ENCODE measurements around the gene CACFD1.

CACFD1 gene

DNA sequence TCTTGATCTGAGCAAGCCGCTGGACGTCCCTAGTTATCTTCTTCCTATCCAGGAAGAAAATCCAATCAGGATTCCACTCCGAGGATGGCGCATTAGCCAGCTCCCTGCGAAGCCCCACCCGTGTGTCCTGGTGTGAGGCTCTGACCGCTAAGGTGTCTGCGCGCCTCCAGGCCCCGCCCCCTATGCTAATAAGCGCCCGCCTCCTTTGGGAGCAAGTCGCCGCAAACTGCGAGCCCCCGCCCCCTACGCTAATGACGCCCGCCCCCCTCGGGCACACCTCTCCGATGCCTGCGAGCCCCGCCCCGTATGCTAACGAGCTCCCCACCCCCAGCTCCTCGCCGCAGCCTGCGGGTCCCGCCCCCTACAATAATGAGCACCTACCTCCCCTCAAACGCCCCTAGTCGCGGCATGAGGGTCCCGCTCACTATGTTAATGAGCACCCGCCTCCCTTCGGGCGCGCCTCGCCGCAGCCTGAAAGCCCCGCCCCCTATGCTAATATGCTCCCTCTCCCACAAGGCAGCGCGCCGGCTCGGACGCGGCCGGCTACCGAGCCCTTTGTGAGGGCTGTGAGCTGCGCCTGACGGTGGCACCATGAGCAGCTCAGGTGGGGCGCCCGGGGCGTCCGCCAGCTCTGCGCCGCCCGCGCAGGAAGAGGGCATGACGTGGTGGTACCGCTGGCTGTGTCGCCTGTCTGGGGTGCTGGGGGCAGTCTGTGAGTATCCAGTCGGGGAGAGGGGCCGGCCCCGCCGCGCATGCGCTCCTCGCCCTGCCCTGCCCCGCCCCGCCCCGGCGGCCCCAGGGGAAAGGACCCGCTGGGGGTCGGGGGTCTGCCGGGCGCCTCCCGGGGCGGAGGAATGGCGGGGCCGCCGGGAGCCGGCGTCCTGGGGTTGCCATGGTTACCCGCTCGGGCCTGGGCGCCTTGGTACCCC is at the start of gene CACFD1:
Gene CACFD1 (plus strand): TSS at position 503 of the 929 bp plus-strand sequence. CDS start 89 bp downstream, at position 592.
- peak; percentile 75 for DNase-seq (ENCODE audit: low read depth)

DNA sequence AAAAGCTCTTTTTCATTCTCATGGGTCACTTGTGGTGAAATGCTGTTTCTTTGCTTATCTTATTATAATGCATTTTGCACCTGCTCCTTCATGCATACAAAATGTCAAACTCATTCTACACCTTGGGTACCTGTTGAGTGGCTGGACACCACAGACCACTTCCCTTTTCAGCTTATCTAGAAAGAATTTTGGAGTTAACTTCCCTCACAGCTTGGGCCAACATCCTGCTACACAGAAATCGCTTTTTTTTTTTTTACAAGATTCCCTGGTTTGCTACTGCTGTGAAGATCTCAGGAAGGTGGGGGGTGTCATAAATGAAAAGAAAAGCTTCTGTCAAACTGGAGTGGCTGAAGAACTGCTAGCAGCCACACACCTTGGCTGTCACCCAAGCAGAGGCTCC is 44.6 kb upstream of the CACFD1 start:
- DNase-seq (ENCODE audit: low read depth): no peak

DNA sequence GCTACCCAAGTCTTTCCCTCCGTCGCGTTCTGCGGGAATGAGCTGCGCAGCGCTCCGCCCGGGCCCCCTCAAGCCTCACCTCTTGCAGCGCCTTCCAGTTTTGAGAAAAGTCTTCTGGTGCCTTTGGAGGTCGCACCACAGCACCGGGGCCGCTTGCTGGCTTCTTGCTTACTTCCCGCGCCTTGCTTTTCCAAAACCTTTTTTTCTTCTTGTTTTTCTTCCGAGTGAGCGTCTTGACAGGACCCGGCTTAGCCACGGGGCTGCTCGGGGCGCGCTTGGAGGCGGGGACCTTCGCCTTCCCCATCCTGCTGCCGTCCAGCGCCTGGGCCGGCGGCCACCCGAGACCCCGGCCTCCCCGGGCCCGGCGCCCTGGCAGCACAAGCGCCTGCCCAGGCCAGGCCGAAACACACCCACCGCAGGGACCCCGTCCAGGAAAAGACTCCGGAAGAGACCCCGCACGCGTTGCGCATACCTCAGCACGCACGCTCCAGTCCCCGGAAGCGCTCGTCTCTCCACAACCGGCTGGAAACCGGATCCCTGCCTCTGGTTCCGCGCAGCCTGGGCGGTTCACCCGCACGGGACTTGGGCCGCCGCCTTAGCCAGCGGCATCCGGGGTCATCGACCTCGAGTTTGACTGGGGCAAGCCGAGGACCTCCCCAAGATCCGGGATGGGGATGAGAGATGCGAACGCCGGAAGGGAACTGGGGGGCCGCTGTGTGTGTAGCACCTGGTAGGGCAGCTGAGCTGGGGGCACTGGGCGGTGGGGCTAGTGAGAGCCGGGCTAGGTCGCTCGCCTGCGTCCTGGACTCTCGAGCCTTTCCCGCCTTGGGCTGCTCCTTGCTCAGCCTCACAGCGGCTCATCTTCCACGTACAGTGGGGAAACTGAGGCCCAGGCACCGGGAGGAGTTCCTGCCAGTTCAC is 42.0 kb upstream of the CACFD1 start, which contains the start of gene REXO4:
Gene REXO4 (minus strand): TSS at position 470 of the 921 bp plus-strand sequence. CDS start 166 bp downstream, at position 304.
- DNase-seq (ENCODE audit: low read depth): peak; percentile 72

DNA sequence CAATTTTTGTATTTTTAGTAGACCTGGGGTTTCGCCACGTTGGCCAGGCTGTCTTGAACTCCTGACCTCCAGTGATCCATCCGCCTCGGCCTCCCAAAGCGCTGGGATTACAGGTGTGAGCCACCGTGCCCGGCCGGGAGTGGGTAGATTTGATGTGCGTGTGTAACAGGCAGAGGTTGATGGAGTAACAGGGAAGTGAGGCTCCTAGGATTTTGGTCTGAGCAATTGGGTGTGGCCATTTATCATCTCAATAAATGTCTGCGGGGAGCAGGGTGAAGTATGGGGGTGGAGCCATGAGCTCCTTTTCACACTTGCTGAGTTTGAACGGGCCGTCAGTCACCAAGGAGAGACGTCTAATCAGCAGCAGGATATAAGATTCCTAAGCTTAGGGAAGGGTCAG is 40.8 kb upstream of the CACFD1 start:
- no peak for DNase-seq (ENCODE audit: low read depth)

DNA sequence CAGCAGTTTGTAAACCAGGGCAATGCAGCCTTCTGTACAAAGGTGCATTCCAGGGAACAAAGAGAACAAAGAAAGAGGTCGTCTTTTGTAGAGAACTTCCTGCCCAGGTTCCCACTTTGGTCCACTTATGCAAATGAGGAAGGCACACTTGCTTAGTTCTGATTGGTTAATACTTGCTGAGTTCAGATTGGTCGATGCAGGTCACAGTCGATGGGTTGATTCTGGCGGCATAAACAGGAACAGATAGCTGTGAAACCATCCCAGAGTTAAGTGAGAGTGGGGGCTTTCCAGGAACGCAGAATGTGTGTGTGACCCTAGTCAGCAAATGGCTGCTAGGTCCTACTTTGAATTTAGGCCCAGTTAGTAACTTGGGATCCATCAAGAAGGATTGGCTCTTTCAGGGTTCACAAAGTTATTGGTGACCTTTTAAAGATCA is 39.4 kb upstream of the CACFD1 start:
- DNase-seq (ENCODE audit: low read depth): no peak

DNA sequence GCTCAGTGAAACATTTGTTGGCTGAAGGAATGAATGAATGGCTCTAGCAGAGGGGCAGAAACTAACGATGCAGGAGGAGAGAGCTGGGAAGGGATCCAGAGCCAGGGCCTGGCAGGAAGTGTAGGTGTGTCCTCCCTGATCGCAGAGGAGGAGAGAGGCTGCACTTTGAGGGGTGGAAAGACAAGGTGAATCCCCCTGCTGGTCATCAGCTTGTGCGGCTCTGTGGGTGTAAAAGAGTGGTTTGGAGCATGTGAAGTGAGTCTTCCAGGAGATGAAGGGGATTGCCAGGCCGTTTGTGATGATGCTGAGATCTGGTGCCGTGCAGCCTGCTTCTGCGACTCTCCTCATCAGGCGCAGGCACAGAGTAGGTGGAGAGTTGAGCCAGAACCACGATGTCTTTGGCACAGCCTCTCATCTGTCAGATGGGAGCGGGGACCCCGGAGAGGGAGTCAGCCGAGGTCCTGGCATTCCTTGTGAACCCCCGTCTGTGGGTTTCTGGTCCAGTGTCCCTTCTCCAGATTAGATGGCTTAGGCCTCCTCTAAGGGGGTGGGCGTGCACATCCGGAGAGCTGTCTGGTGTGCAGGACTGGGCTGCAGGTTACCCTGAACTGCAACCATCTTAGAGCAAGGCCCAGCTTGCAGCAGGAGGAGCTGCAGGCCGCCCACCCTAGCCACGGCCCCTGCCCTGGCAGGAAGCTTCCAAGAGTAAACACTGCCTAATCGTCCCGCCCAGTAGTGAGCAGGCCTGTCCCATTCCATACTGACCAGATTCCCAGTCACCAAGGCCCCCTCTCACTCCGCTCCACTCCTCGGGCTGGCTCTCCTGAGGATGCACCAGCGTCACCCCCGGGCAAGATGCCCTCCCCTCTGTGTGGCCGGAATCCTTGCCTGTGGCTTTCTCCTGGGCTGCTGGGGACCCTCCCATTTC is 37.9 kb upstream of the CACFD1 start, which contains the start of gene ADAMTS13:
Gene ADAMTS13 (plus strand): TSS at position 753 of the 928 bp plus-strand sequence. CDS start 77 bp downstream, at position 830.
- DNase-seq (ENCODE audit: low read depth): no peak

DNA sequence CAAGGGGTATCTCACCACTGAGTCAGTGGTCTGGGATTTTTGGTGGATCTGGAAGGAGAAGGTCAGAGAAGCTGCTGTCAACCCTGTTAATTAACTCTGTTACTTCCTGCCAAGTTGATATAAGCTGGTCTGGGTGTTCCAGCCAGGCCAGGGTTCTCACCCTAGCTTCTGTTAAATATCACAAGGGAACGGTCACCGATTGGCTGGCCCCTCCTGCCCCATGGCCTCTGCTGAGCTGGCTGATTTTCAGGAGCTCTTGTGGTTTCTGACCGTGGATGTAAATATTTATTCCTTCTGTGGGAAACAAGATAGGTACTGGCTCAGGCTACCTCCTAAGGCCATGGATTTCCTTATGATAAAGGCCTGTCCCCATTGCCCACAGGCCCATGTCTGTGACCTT is 36.6 kb upstream of the CACFD1 start:
- no peak for DNase-seq (ENCODE audit: low read depth)

DNA sequence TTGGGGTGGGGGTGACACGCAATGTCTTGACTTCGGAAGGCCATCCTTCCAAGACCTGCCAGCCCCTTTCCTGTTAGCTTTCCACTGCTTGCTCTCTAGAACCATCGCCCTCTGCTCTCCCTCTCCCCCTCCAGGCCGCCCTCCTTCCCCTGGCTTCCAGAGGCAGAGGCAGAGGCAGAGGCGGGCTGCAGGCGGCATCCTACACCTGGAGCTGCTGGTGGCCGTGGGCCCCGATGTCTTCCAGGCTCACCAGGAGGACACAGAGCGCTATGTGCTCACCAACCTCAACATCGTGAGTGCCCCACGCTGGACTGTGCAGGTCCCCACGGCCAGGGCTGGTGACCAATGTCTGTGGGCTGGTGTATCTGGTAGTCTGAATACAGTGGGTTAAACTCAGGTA is 35.6 kb upstream of the CACFD1 start:
- DNase-seq (ENCODE audit: low read depth): no peak

DNA sequence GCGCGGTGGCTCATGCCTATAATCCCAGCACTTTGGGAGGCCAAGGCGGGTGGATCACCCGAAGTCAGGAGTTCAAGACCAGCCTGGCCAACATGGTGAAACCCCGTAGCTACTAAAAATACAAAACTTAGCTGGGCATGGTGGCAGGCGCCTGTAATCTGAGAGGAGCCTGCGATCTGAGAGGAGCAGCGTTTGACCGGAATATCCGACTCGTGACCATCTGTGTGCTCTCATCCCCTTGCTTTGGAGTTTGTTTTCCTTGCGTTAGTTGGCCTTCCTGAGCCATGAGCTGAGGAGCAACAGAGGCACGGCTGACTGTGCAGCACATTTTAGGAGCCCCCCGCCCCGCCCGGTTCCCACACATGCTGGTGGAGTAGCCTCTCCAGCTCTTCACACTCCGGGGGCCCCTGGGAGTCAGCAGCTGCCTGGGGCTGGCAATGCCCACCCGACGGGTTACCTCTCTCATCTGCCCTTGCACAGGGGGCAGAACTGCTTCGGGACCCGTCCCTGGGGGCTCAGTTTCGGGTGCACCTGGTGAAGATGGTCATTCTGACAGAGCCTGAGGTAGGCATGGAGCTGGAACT is 34.6 kb upstream of the CACFD1 start:
- no peak for DNase-seq (ENCODE audit: low read depth)

DNA sequence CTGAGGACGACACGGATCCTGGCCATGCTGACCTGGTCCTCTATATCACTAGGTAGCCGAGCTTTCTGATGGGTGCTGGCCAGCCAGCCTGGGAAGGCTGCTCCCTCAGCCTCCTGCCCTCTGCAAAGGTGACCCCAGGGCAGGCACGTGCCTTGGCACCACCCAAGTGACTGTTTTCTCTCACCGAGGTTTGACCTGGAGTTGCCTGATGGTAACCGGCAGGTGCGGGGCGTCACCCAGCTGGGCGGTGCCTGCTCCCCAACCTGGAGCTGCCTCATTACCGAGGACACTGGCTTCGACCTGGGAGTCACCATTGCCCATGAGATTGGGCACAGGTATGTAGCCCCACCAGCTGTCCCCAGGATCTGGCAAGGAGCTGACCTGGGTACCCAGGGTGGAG is 33.8 kb upstream of the CACFD1 start:
- no peak for DNase-seq (ENCODE audit: low read depth)

DNA sequence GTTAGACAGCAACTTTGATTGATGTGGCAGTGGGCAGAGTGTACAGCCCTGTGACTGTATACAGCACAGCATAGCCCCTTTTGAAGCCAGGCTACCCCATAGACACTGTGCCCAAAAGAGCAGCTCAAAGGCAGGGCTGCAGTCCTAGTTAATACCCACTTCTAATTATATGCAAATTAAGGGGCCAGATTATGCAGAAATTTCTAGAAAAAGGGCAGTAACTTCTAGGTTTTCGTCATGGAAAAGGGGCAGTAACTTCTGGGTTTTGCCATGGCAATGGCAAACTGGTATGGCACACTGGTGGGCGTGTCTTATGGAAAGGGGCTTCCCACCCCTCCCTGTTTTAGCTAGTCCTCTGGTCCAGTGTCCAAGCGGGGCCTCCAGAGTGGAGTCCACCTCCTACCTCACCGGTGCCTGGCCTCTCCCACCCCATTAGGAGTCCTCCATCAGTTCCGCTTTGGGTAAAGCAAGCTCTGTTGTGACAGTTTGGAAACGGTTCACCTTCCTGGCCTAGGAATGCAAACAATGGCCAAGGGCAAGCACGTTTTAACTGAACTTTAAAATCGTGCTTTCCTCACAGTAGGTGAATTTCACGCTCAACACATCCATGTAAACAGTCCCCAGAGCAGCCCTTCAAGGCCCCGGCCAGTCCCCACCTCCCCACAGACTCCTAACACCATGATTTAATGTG is 32.0 kb upstream of the CACFD1 start:
- no peak for DNase-seq (ENCODE audit: low read depth)

DNA sequence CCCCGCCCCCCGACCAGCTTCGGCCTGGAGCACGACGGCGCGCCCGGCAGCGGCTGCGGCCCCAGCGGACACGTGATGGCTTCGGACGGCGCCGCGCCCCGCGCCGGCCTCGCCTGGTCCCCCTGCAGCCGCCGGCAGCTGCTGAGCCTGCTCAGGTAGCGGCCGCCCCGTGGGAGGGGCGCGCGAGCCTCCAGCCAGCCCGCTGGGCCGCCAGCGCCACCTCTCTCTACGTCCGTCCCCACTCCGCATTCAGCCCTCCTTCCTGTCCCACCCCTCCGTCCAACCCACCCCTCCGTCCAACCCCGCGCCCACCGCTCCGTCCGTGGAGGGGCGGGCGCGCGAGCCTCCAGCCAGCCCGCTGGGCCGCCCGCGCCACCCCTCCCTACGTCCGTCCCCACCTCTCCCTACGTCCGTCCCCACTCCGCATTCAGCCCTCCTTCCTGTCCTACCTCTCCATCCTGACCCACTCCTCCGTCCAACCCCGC is 31.1 kb upstream of the CACFD1 start:
- no peak for DNase-seq (ENCODE audit: low read depth)

DNA sequence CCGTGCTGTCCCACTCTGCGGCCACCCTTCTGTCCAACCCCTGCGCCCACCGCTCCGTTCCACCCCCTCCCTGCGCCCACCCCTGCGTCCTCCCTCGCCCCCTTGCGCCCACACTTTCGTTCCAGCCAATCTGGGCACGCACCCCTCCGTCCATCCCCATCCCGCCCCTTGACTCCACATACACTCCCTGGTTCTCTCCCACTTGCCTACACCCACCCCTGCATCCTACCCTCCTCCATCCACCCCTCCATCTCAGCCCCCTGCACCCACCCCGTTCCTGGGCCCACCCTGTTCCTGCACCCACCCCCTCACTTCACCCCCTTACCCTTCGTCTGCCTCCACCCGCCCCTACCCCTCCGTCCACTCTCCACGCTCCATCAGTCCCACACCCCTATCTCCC is 30.6 kb upstream of the CACFD1 start:
- no peak for DNase-seq (ENCODE audit: low read depth)

DNA sequence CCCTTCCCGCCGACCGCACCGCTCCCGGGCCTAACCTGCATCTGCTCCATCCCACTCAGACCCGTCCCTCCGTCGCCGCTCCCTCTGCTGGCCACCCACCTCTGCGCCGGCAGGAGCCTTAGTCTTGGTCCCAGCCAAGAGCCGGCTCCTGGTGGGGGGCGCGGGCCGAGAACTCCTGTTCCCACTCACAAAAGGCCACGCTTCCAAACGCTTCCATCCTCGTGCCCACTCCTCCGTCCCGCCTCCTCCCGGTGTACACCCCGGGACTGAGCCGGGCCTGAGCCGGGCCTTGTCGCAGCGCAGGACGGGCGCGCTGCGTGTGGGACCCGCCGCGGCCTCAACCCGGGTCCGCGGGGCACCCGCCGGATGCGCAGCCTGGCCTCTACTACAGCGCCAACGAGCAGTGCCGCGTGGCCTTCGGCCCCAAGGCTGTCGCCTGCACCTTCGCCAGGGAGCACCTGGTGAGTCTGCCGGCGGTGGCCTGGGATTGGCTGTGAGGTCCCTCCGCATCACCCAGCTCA is 30.1 kb upstream of the CACFD1 start:
- DNase-seq (ENCODE audit: low read depth): no peak

DNA sequence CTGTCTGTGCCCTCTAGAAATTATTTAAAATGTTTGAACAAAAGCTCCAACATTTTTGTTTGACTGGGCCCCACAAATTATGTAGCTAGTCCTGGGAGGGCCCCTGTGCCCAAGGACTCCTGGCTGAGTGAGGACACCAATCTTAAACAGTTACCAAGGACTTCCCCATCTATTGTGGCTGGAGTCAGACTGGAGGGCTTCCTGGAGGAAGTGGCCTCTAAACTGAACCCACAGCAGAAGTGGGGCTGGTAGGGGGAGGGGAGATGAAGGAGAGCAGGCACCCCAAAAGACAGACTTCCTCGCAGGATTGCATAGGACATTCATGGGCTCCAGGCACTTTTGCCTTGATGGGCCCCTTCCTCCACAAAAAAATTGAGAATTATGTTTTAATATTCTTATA is 29.5 kb upstream of the CACFD1 start:
- no peak for DNase-seq (ENCODE audit: low read depth)

DNA sequence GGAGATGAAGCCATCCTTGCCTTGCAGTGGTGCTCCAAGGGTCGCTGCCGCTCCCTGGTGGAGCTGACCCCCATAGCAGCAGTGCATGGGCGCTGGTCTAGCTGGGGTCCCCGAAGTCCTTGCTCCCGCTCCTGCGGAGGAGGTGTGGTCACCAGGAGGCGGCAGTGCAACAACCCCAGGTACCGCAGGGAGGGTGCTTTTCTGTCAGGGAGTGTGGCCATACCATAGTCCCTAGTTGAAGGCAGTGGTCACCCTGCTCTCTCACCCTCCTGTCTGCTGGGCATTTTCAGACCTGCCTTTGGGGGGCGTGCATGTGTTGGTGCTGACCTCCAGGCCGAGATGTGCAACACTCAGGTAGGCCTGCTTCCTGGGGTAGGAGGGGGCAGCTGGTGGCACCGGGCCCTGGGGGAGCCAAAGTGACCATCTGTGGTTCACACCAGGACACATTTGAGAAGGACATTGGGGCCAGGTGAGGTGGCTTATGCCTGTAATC is 26.4 kb upstream of the CACFD1 start:
- no peak for DNase-seq (ENCODE audit: low read depth)

DNA sequence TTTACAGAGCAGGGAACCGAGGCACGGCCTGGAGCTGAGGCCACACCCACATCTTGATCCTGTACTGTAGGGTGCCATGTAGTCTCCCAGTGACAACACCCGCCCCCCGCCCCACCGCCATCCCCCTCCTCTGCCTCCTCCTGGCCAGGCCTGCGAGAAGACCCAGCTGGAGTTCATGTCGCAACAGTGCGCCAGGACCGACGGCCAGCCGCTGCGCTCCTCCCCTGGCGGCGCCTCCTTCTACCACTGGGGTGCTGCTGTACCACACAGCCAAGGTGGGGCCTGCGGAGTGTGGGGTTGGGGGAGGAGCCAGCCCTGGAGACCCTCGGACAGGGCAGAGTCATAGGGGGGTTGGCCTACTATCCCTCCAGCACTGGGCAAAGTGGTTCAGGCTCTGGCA is 23.1 kb upstream of the CACFD1 start:
- no peak for DNase-seq (ENCODE audit: low read depth)

DNA sequence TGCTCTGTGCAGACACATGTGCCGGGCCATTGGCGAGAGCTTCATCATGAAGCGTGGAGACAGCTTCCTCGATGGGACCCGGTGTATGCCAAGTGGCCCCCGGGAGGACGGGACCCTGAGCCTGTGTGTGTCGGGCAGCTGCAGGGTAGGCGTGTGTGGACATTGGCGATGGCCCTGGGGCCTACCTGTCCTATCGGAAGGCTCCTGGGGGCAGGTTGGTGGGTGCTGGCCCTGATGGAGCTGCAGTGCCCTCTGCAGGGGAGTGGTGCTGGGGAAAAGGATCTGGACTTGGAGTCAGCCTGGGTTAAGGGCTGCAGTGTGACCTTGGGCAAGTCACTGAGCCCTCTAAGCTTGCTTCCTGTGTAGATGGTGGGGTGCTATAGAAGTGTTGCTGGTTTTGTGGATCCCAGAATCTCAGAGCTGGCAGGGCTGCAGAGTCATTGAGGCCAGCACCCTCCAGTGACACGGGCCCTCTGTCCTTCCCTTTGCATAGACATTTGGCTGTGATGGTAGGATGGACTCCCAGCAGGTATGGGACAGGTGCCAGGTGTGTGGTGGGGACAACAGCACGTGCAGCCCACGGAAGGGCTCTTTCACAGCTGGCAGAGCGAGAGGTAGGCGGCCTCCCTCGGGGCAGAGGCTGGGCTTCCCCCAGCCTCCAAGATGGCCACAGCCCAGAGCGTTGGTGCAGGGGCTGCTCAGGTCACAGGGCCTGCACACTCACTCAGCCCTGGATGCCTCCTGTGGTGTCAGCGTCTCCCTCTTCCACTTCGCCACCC is 21.8 kb upstream of the CACFD1 start:
- no peak for DNase-seq (ENCODE audit: low read depth)

DNA sequence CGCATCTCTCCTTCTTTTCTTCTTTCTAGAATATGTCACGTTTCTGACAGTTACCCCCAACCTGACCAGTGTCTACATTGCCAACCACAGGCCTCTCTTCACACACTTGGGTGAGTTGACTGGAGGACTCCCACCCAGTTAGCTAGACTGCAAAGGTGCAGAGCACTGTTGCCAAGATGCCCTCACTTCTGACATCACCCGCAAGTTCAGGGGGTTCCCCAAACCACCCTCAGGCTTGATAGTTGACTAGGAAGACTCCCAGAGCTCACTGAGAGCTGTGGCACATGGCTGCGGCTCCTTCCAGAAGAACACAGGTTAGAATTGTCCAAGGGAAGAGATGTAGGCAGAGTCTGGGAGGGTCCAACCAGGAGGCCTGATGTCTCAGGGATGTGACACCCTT is 20.4 kb upstream of the CACFD1 start:
- DNase-seq (ENCODE audit: low read depth): no peak

Measured in GM04504 (cell line).